ENCODE results near the gene CAPN11.
A peak's percentile ranks its signal among the peaks of the same experiment; 100 is the strongest.

Gene CAPN11

DNA sequence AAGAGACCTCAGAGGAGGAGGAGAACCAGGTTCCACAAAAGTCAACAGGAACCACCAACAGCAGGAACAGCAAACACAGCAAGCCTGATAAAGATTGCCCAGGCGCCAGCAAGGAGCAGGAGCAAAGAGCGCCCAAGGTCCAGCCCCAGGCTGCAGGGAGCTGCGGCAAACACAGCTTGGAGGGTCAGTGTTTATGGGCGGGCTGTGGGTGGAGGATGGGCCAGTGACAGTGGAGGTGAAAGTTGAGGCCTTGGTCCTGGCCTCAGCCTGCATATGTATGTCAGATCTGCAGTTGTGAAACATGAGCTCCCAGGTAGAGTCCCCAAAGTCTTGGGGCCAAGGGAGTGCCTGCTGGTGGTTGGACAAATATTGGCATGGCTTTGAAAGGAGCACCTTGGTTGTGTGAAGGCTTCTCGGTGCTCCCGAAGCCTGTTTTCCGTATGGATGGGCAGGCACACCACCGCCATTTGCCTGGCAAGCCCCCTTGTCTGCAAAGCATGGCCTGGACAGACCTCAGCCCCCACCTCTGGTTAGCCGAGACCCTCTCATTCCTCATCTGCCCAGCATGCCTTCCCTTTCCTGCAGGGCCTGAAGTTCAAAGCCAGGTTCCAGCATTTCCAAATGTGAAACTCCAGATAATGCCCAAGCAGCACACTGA lies 2.0 kb upstream of the CAPN11 start:
- DNase-seq (ENCODE audit: low spot score) = no peak

DNA sequence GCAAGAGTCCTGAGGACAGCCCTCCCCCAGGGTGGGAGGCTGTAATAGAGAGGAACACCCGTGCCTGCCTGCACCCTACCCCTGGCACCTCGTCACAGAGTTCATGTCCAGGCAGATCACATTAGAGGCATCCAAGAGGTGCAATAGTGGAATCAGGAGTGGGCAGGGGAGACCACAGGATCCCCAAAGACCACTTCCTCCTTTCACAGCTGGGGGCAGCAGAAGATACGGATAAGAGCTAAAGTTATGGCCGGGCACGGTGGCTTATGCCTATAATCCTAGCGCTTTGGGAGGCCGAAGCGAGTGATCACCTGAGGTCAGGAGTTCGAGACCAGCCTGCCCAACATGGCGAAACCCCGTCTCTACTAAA lies 1.5 kb upstream of the CAPN11 start:
- DNase-seq (ENCODE audit: low spot score) = no peak

DNA sequence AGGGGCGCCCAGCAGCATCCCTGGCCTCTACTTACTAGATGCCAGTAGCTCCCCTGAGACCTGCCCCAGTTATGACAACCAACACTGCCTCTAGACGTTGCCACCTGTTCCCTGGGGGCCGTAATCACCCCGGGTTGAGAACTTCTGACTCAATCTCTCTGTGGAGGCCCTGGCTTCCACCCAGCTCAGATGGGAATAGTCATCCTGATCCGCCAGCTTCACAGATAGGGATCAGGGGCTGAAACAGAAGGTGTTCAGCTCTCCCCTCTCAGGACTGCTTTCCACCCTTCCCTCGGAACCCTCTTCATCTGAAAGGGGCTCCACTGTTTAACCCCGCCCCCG lies 3.3 kb downstream of the CAPN11 start:
- DNase-seq (ENCODE audit: low spot score) = no peak

DNA sequence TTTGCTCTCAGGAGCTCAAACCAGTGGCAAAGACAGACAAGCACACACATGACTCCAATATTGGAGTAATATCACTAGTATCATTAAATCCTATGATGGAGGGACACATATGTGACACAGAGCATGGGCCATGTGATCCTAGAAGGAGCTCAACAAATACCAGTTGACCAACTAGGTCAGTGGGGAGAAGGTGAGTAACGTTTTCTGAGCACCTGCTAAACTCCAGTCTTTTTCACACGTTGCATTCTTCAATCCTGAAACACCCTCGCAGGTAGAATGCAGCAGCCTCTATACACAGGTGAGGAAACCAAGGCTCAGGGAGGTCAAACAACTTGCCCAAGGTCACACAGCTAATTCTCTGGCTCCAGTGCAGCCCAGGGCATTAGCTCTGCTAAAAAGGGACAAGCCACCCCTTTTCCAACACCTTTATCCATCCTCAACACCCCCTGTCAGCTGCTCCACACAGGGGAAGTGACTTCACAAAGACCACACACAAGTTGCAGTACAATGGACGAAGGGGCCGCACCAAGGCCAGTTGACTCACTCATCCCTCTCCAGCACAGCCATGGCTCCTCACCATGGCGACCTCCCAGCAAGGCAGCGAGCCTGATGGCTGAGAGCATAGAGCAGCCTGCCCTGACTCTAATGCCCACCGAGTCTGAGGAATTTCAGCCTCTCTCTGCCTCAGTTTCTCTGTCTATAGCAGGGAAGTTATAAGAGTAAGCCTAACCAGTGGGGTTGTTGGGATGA lies 4.4 kb downstream of the CAPN11 start:
- no peak for DNase-seq (ENCODE audit: low spot score)

DNA sequence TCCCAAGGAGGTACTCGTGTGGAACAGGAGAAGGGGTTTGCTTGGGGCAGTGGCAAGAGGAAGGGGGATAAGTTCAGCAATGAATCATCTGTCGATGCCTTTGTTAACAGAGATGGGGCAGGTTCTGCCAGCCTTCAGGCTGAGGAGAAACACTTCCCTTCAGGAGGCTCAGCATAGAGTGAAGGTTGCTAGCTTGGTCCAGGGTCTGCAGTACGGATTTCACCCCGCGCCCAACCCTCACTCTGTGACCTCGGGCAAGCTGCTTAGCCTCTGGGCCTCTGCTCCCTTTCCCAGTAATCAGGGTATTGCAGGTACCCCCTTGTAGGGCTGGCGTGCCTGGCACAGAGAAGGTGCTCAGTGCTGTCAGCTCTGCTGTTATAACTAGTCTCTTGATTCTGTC lies 7.5 kb downstream of the CAPN11 start:
- DNase-seq (ENCODE audit: low spot score) = no peak

DNA sequence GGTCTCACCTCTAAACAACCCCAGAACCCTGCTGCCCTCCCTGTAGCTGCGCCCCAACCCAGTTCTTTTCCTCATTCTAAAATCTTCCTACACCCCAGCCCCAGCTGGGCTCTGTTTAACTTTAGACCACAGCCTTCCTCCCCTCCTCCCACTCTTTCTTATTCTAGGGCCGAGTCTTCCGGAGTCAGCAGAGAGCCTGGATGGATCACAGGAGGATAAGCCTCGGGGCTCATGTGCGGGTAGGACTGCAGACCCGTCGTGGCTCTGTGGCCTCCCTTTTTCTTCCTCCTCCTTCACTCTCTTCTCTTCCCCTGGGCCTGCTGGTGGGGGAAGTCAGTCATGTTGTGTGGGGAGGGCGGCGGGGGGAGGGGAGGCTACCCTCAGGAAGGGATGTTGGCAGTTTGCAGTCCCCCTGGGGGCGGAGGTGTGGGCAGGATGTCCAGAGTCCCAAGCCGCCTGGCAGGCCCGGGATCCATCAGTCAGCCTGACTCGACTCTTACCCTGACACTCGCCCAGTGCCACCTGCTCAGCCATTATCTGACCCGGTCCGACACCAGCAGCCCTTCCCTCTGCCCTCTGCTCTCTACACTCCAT lies 8.1 kb downstream of the CAPN11 start:
- DNase-seq (ENCODE audit: low spot score) = no peak

DNA sequence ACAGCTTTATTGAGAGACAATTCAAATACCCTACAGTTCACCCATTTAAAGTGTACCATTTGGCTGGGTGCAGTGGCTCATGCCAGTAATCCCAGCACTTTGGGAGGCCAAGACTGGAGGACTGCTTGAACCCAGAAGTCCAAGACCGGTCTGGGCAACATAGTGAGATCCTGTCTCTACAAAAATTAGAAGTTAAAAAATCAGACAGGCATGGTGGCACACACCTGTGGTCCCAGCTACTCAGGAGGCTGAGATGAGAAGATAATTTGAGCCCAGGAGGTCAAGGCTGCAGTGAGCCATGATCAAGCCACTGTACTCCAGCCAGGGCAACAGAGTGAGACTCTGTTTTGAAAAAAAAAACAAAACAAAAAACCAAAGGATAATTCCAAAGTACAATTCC lies 8.9 kb downstream of the CAPN11 start:
- no peak for DNase-seq (ENCODE audit: low spot score)

DNA sequence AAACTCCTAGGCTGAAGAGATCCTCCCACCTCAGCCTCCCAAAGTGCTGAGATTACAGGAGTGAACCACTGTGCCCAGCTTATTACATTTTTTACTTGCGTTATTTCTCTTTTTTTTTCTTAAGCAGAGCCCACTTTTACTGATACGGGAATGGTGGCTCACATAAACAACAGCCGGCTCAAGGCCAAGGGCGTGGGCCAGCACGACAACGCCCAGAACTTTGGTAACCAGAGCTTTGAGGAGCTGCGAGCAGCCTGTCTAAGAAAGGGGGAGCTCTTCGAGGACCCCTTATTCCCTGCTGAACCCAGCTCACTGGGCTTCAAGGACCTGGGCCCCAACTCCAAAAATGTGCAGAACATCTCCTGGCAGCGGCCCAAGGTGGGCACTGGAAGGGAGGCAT lies 10.5 kb downstream of the CAPN11 start:
- DNase-seq (ENCODE audit: low spot score) = no peak

DNA sequence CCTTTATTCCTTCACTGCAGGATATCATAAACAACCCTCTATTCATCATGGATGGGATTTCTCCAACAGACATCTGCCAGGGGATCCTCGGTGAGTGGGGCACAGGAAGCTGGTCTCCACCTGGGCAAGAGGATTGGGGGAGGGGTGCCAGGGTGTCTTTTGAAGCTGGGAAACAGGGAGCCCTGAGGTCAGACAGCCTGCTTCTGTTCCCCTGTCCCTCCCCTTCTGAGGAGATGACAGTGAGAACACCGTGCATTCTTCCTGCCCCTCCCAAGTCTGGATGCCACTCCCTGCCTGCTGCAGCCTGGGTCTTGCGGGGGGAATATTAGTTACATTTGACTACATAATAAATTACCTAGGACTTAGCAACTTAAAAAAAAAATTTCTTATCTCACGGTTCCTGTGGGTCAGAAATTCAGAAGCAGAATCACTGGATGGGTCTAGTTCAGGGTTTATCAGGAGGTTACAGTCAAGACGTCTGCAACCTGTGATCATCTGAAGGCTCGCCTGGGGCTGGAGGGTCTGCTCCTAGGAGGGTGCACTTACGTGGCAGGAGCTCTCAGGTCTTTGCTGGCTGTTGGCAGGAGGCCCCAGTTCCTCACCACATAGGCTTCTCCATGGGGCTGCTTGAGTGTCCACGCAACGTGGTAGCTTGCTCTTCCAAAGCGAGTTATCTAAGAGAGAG lies 11.4 kb downstream of the CAPN11 start:
- DNase-seq (ENCODE audit: low spot score) = no peak

DNA sequence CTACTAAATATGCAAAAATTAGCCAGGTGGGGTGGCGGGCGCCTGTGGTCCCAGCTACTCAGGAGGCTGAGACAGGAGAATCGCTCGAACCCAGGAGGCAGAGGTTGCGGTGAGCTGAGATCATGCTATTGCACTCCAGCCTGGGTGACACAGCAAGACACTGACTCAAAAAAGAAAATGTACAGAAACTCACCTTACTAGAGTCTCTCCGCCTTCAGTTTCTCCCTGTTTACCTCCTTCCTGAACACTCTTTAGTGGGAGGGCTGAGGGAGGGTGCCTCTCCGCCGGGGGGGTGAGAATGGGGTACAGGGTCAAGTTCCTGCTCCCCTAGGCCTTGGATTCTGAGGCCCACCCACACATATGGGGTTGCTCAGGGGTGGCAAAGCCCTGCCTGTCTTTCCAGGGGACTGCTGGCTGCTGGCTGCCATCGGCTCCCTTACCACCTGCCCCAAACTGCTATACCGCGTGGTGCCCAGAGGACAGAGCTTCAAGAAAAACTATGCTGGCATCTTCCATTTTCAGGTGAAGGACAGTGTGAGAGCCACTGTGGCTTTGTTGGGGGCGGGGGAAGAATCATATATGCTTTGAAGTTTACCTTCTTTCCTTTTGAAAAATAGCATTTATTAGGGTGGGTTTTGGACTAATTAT lies 13.4 kb downstream of the CAPN11 start:
- no peak for DNase-seq (ENCODE audit: low spot score)

DNA sequence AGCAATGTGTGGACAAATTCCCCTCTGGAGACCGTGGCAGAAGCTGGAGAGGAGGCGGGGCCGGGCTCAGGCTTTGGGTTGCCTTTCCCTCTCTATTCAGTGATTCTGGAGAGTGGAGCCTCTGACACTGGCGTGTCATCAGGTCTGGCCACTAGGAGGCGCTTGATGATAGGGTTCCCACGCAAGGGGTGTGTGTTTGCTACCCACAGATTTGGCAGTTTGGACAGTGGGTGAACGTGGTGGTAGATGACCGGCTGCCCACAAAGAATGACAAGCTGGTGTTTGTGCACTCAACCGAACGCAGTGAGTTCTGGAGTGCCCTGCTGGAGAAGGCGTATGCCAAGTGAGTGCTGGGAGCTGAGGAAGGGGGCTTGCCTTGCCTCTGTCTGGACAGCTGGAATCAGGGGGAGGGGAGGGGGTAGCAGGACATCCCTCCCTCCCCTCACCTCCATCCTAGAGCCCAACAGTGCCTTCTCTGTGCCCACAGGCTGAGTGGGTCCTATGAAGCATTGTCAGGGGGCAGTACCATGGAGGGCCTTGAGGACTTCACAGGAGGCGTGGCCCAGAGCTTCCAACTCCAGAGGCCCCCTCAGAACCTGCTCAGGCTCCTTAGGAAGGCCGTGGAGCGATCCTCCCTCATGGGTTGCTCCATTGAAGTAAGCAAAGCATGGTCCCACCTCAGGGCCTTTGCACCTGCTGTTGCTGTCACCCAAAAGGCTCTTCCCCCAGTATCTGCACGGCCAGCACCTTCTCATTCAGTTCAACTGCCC lies 14.3 kb downstream of the CAPN11 start:
- DNase-seq (ENCODE audit: low spot score) = peak; percentile 79

DNA sequence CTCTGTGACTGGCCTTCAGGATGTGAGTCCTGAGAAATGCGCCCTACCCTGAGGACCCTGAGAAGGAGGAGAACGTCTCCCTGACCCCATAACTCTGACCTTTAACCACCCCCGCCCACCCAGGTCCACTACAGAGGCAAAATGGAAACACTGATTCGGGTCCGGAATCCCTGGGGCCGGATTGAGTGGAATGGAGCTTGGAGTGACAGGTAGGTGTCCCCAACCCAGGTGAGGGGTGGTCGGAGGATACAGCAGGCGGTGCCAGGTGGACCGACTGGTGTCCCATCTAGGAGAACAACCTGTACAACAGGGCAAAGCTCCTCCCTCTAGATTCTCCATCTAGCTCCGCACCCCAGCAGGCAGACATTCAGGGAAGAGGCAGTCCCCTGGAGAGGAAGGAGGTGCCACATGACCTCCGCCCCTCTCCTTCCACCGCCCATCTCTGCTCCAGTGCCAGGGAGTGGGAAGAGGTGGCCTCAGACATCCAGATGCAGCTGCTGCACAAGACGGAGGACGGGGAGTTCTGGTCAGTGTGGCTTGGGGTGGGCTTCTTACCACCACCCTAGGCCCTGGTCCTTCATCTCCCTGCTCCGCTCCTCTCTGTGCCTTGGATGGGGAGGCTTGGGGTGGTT lies 17.6 kb downstream of the CAPN11 start:
- no peak for DNase-seq (ENCODE audit: low spot score)

DNA sequence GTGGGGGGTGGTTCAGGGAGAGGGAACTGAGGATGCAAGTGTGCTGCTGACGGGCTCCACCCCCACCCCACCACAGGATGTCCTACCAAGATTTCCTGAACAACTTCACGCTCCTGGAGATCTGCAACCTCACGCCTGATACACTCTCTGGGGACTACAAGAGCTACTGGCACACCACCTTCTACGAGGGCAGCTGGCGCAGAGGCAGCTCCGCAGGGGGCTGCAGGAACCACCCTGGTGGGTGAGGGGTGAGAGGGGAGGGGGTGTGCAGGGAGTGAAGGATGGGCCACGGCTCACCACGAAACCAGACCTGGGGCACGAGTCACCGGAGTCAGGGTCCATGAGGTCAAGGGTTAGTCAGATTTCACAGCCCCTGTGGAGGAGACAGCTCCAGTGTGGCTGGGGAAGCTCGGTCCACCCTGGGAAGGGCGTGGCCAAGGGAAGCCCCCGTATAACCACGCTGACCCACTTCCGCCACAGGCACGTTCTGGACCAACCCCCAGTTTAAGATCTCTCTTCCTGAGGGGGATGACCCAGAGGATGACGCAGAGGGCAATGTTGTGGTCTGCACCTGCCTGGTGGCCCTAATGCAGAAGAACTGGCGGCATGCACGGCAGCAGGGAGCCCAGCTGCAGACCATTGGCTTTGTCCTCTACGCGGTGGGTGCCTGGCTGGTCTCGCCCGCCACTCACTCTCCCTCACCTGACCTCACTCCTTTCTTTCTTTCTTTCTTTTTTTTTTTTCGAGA lies 18.3 kb downstream of the CAPN11 start:
- no peak for DNase-seq (ENCODE audit: low spot score)

DNA sequence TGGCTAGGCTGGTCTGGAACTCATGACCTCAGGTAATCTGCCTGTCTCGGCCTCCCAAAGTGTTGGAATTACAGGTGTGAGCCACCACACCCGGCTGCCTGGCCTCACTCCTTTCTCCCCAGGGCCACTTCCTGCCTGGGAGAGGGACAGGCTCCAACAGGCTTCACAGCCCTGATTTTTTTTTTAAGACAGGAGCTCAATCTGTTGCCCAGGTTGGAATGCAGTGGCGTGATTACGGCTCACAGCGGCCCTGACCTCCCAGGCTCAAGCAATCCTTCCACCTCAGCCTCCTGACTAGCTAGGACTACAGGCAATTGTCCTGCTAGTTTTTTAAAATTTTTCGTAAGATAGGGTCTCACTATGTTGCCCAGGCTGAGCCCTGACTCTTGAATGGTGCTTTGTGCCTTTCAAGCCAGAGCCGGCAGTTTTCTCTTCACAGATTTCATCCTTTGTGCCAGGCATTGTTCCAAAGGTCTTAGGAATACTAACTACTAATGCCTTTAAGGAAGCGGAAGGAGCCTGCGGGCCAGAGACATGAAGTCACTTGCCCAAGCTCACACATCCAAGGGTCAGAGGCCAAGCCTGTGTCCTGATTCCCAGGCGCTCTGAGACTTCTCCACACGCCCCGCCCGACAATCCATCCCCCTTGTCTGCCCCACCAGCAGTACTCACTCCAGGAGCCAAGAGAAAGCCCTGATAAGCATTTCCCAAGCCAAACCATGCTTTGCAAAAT lies 19.2 kb downstream of the CAPN11 start:
- no peak for DNase-seq (ENCODE audit: low spot score)

DNA sequence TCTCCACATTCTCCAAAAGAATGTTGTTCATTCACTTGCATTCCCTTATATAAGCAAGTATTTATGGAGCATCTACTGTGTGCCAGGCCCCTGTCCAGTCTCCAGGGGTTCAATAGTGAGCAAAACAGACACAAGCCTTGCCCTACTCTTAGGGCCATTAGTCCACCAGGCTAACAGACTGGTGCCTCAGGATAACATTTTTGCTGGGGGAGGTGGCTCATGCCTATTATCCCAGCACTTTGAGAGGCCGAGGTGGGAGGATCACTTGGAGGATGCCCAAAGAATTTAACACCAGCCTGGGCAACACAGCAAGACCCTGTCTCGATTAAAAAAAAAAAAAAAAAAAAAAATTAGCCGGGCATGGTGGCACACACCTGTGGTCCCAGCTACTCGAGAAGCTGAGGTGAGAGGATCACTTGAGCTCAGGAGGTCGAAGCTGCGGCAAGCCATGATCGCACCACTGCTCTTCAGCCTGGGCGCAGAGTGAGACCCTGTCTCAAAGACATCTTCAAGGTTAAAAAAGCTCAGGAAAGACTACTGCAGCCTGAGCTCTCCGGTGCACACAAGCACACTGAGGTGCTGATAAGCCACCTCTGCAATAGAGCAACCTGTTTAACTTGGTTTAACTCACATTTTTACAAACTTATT lies 19.9 kb downstream of the CAPN11 start:
- no peak for DNase-seq (ENCODE audit: low spot score)

DNA sequence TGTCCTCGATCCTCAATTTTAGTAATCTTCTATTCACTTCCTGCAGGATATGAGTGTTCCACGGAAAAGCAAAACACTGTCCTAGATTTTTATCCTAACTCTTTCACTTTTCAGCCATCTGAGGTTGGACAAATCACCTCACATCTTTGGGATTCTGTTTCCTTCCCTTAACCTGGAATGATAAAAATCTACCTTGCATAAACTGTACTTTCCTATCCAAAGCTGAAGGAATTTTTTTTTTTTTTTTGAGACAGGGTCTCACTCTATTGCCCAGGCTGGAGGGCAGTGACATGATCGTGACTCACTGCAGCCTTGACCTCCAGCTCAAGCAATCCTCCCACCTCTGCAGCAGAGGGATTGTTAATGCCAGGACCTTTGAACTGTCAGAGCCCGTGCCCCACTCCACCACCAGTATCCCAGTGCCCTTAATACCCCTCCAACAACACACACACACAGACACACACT lies 20.5 kb downstream of the CAPN11 start:
- no peak for DNase-seq (ENCODE audit: low spot score)

DNA sequence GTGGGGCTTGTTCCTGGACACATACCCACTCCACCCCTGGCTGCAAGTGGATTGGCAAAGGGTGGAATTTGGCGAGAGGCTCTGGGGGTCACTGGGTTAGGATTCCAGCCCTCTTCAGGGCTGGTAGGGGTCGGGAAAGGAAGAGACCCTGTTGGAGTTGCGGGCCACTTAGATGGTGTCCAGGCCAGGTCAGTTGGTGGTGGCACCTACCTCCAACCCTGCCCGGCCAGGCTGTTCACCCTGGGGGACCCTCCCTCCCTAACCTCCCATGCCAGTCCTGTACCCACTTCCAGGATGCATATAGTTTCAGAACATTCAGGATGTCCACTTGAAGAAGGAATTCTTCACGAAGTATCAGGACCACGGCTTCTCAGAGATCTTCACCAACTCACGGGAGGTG lies 21.0 kb downstream of the CAPN11 start:
- no peak for DNase-seq (ENCODE audit: low spot score)

DNA sequence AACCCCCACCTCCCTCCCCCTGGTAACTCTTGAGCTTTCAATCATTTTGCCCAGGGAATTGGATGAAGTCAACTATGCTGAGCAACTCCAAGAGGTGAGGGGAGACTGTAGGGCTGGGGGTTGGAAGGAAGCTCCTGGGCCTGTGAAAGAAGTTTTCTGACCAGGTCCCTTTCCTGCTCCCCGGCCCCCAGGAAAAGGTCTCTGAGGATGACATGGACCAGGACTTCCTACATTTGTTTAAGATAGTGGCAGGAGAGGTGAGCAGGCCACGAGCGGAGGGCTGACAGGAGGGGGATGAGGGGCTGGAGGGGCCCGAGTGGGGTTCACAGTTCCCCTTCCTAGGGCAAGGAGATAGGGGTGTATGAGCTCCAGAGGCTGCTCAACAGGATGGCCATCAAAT lies 21.8 kb downstream of the CAPN11 start:
- no peak for DNase-seq (ENCODE audit: low spot score)

DNA sequence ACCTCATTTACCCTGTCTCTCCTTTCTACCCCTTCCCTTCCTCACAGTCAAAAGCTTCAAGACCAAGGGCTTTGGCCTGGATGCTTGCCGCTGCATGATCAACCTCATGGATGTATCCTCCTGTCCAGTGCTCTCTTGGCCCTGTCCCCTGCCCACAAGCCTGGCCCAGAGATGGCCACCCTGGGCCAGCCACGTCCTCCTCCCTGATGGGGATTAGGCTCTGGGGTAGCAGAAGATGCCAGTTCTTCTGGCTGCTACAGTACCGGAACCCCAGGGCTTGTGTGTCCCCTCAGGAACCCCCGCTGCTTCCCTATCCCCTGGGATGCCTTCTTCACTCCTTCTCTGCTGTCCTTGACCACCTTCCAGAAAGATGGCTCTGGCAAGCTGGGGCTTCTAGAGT lies 22.3 kb downstream of the CAPN11 start:
- DNase-seq (ENCODE audit: low spot score) = no peak
